Lower leg skin (tissue), 4 donors: Measurements from ENCODE around the gene PYGO2. TPM values are rescaled to one million over a fixed set of nuclear protein-coding genes. Genes with fewer than 3 reads are reported as not detected.

Source experiments
- DNase-seq, 2 donors: peaks; one replicate each; pipeline ENCODE4 v3.0.0-alpha.2; 2019; ENCODE audit warnings: low spot score in 2 of 2
- H3K4me3 ChIP-seq: fragments of 200-600 bp; sonication (generic); 2 replicates; pipeline ENCODE4 v1.5.1; 2017; ENCODE audit warnings: mild to moderate bottlenecking, low read depth; ENCODE audit not compliant: poor library complexity, severe bottlenecking
- CTCF ChIP-seq, 3 donors: fragments of 450-650 bp; IDR thresholded peaks; one replicate each; pipeline ENCODE4 v1.5.1; 2016; ENCODE audit warnings: antibody characterized with exemption in 3 of 3, mild to moderate bottlenecking in 3 of 3, moderate library complexity in 2 of 3
- POLR2A ChIP-seq, 2 donors: fragments of 450-650 bp; IDR thresholded peaks; one replicate each; pipeline ENCODE4 v1.6.1; 2016 to 2017; ENCODE audit warnings: antibody characterized with exemption in 2 of 2, mild to moderate bottlenecking in 1 of 2, moderate library complexity in 1 of 2
- WGBS, 2 donors: methylation state at CpG; one replicate each; pipeline ENCODE4 v1.1.5; 2018; 5-methylcytosine and 5-hydroxymethylcytosine counted together
- intact Hi-C: fragments of 100-400 bp; cut with DNase I; formaldehyde crosslinking; loops from one replicate; pipeline ENCODE4 v1.15.0; 2023; ENCODE audit warnings: low total_unique reads
- total RNA-seq, 4 donors: library from RNA; depleted of rRNA; stranded (reverse); fragments of >200 nt; gene quantifications; one replicate each; pipeline ENCODE4 v1.1.0, GENCODE V29; 2016

PYGO2 gene
- total RNA-seq, 4 donors from 2014 or later: 31.9 to 38.0 (median 36.3) TPM

- peak; percentile 88 to 98 for DNase-seq
- WGBS, 2 donors: 0% methylated on average over 32 to 43 of the region's 43 CpGs
- intact Hi-C loops: no loop called here
- TF ChIP-seq POLR2A (IDR thresholded peaks at IDR 0.05) (no peak), CTCF (IDR thresholded peaks at IDR 0.05) (peak in 1 of 3 donors; percentile 8)
- H3K4me3 ChIP-seq: peak overlapping the region; percentile 38
Observed at GRCh38 chr1:155000726-155001424, 39.3 kb upstream of the PYGO2 start.

- peak in 1 of 2 donors; percentile 89 for DNase-seq
- peak overlapping the region; percentile 4 for H3K4me3 ChIP-seq
- 1 to 3% methylated on average over 10 to 13 of the region's 13 CpGs for WGBS, 2 donors
- intact Hi-C loops: no loop called here
- TF ChIP-seq CTCF (IDR thresholded peaks at IDR 0.05): no peak
Observed at GRCh38 chr1:155000411-155000725, 38.8 kb upstream of the PYGO2 start.

GRCh38 chr1:154999571-155000410 lies 38.2 kb upstream of the PYGO2 start:
- intact Hi-C loops: no loop called here
- DNase-seq: peak in 1 of 2 donors; percentile 88
- TF ChIP-seq CTCF (IDR thresholded peaks at IDR 0.05) (no peak), POLR2A (IDR thresholded peaks at IDR 0.05) (no peak)
- H3K4me3 ChIP-seq: peak overlapping the region; percentile 4
- 1 to 2% methylated on average over 29 to 49 of the region's 50 CpGs for WGBS, 2 donors

- TF ChIP-seq POLR2A (IDR thresholded peaks at IDR 0.05): no peak
- peak in 1 of 3 donors; percentile 53 for TF ChIP-seq CTCF (IDR thresholded peaks at IDR 0.05)
- intact Hi-C loops: no loop called here
- peak in 1 of 2 donors; percentile 93 for DNase-seq
- H3K4me3 ChIP-seq: no peak overlapping the region
- 12 to 13% methylated on average over 28 to 31 of the region's 40 CpGs for WGBS, 2 donors
Observed at GRCh38 chr1:154998818-154999570, 37.4 kb upstream of the PYGO2 start.

GRCh38 chr1:154998201-154998780 lies 36.7 kb upstream of the PYGO2 start:
- peak; percentile 19 to 85 for DNase-seq
- no peak overlapping the region for H3K4me3 ChIP-seq
- TF ChIP-seq CTCF (IDR thresholded peaks at IDR 0.05): no peak
- no peak for TF ChIP-seq POLR2A (IDR thresholded peaks at IDR 0.05)
- 69 to 71% methylated on average over 16 of the region's 16 CpGs for WGBS, 2 donors
- intact Hi-C loops: no loop called here
